PC-9 (cell line): ENCODE results near the gene ADAT1. TPM values are rescaled to one million over a fixed set of nuclear protein-coding genes. Genes with fewer than 3 reads are reported as not detected.

Source experiments
- BruUV-seq: library from RNA; stranded (reverse); fragments of 400-500 nt; replicated peaks from 2 replicates; lab custom pipeline; 2021; lab: Mats Ljungman, UMichigan
- CTCF ChIA-PET: fragments of 300-600 bp; sonication (Branson Sonifier 250); formaldehyde crosslinking; loops from one replicate; lab custom pipeline; 2022; ENCODE audit warnings: antibody characterized with exemption; lab: Charles Lee
- POLR2A ChIA-PET: fragments of 300-600 bp; sonication (Branson Sonifier 250); formaldehyde crosslinking; loops from one replicate; lab custom pipeline; 2022; ENCODE audit warnings: antibody characterized with exemption; ENCODE audit not compliant: unreplicated experiment; lab: Charles Lee
- DNase-seq, 2 experiments: peaks; one replicate each; pipeline versions ENCODE4 v3.0.0 to v3.0.0-alpha.2; 2015 to 2022; ENCODE audit warnings: mixed read lengths in 1 of 2
- H2AFZ ChIP-seq: fragments of 200-600 bp; sonication (generic); 2 replicates; pipeline ENCODE4 v1.8.1; 2017; ENCODE audit warnings: antibody characterized with exemption
- H3F3A ChIP-seq: fragments of 200-600 bp; sonication (generic); 2 replicates; pipeline ENCODE4 v1.8.1; 2017; ENCODE audit warnings: antibody characterized with exemption, mild to moderate bottlenecking, low read depth; ENCODE audit not compliant: insufficient read depth
- H3K27ac ChIP-seq: fragments of 200-600 bp; sonication (generic); 2 replicates; pipeline ENCODE4 v1.6.1; 2016; ENCODE audit warnings: mixed run types
- H3K27me3 ChIP-seq: fragments of 200-600 bp; sonication (generic); 2 replicates; pipeline ENCODE4 v1.6.1; 2016; ENCODE audit warnings: low read depth, mixed run types; ENCODE audit not compliant: insufficient read depth
- H3K36me3 ChIP-seq: fragments of 200-600 bp; sonication (generic); 2 replicates; pipeline ENCODE4 v1.6.1; 2016; ENCODE audit warnings: low read depth, mixed run types
- H3K4me1 ChIP-seq: fragments of 200-600 bp; sonication (generic); replicated peaks from 2 replicates; pipeline ENCODE4 v1.6.1; 2016; ENCODE audit warnings: mixed run types; ENCODE audit not compliant: insufficient read depth
- H3K4me2 ChIP-seq: fragments of 200-600 bp; sonication (generic); 2 replicates; pipeline ENCODE4 v1.6.1; 2017; ENCODE audit warnings: mixed run types
- H3K4me3 ChIP-seq: fragments of 200-600 bp; sonication (generic); 2 replicates; pipeline ENCODE4 v1.6.1; 2016; ENCODE audit warnings: mixed run types
- H3K79me2 ChIP-seq: fragments of 200-600 bp; sonication (generic); 2 replicates; pipeline ENCODE4 v1.6.1; 2017; ENCODE audit warnings: low read depth, mixed run types
- H3K9me2 ChIP-seq: fragments of 200-600 bp; sonication (generic); 2 replicates; pipeline ENCODE4 v1.8.1; 2017; ENCODE audit warnings: mild to moderate bottlenecking; ENCODE audit not compliant: insufficient read depth
- H3K9me3 ChIP-seq: fragments of 200-600 bp; sonication (generic); 2 replicates; pipeline ENCODE4 v1.8.1; 2016; ENCODE audit warnings: low read depth; ENCODE audit not compliant: insufficient read depth
- H4K20me1 ChIP-seq: fragments of 200-600 bp; sonication (generic); 2 replicates; pipeline ENCODE4 v1.8.1; 2017; ENCODE audit not compliant: insufficient read depth
- EZH2 ChIP-seq: fragments of 200-600 bp; sonication (generic); IDR thresholded peaks from 2 replicates; pipeline ENCODE4 v1.8.0; 2017; ENCODE audit warnings: antibody characterized with exemption, low read depth
- intact Hi-C: fragments of 100-400 bp; cut with micrococcal nuclease; formaldehyde crosslinking; loops from one replicate; pipeline ENCODE4 v1.10.0; 2022; ENCODE audit not compliant: unreplicated experiment
- total RNA-seq: library from RNA; stranded (reverse); gene quantifications from 2 replicates; pipeline ENCODE4 v1.2.3, GENCODE V29; 2021
- TF ChIP-seq, protein P1 (sequence below): fragments of 200-600 bp; sonication (generic); conservative IDR thresholded peaks from 2 replicates; pipeline ENCODE4 v1.6.1; 2017; ENCODE audit warnings: mixed run types, antibody characterized with exemption, mild to moderate bottlenecking, moderate library complexity

The ADAT1 gene
- total RNA-seq, 1 experiment from 2014 or later, result 66.4 TPM

DNA sequence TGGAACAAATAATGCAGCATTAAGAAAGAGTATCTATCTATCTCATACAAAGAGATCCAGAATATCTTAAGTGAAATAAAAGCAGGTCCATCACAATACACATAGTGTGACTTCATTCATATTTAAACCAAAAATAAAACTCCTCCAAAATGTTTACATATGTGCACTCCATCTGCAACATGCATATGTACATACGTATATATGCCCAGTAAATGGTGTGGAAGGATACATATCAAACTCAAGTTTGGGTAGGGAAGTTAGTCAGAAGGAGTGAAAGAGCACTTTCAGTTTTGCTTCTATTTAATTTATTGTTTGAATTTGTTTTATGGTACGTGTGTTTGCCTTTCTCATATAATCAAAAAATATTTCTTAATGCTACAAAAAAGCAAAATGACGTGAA is 12.0 kb upstream of the ADAT1 start:
- Histone ChIP-seq H3K4me2 (no peak overlapping the region), H3K27ac (no peak overlapping the region), H3F3A (no peaks in the 10 kb centered on the region; the same call in 1 of the 2 replicates), H4K20me1 (no peaks in the 10 kb centered on the region; the same call in 1 of the 2 replicates), H3K79me2 (no peaks in the 10 kb centered on the region), H3K4me1 (no peaks in the 10 kb centered on the region), H3K4me3 (no peak overlapping the region), H3K9me3 (no peaks in the 10 kb centered on the region), H3K9me2 (no peaks in the 10 kb centered on the region), H3K27me3 (no peaks in the 10 kb centered on the region), H2AFZ (no peak overlapping the region), H3K36me3 (peaks cover 55% of the 10 kb centered on the region)
- ChIA-PET CTCF (interaction anchor here (0.6 kb wide), 1 partner anchor 36 kb away, joined by 13 read pairs; no protein-coding TSS in a partner anchor), POLR2A (no interaction called here)
- intact Hi-C loops, result no loop called here
- no TSS peak for BruUV-seq
- no peak for DNase-seq
- TF ChIP-seq EZH2, result no peak
- TF ChIP-seq, protein P1, sequence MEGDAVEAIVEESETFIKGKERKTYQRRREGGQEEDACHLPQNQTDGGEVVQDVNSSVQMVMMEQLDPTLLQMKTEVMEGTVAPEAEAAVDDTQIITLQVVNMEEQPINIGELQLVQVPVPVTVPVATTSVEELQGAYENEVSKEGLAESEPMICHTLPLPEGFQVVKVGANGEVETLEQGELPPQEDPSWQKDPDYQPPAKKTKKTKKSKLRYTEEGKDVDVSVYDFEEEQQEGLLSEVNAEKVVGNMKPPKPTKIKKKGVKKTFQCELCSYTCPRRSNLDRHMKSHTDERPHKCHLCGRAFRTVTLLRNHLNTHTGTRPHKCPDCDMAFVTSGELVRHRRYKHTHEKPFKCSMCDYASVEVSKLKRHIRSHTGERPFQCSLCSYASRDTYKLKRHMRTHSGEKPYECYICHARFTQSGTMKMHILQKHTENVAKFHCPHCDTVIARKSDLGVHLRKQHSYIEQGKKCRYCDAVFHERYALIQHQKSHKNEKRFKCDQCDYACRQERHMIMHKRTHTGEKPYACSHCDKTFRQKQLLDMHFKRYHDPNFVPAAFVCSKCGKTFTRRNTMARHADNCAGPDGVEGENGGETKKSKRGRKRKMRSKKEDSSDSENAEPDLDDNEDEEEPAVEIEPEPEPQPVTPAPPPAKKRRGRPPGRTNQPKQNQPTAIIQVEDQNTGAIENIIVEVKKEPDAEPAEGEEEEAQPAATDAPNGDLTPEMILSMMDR, result no peak

DNA sequence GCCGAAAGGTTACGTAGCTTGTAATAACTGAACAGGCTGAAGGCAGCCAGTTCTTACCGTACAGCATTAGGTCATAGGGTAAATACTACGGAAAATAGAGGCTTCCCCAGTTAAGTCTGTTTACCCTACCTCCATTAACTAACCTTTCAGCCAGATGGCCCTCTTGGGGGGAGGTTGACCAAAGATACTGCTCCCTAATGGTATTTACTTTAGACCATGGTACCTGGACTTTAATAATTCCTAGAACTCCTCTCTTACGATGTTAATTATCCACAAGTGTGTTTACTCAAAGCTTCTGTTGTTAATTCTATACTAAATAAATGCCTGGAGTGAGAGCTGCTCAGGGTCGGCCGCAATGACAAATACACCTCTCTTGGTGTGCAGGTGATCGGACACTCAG is 9.8 kb upstream of the ADAT1 start:
- ChIA-PET POLR2A (interaction anchor here (0.7 kb wide), 1 partner anchor 48 kb away, joined by 3 read pairs; no protein-coding TSS in a partner anchor), CTCF (interaction anchor here (0.6 kb wide), 1 partner anchor 13 kb away, joined by 3 read pairs; no protein-coding TSS in a partner anchor)
- no TSS peak for BruUV-seq

DNA sequence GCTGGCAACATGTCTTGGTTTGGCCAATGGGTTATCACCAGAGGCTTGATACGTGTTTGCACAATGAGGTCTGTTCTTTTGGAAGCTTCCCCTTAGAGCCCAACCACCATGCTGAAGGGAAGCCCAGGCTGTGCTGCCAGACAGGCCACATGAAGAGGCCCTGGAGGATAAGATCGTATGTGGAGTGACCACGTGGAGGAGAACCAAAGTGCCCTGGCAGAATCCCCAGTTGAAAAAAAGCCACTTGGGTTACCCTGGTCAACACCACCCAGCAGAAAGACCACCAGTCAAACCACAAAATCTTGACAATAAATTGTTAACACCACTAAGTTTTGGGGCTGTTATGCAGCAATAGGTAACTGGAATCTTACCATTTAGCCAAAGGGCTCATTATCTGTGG is 7.0 kb upstream of the ADAT1 start:
- TF ChIP-seq EZH2, result no peak
- TF ChIP-seq, protein P1, result no peak
- no peak overlapping the region for H2AFZ ChIP-seq
- H3F3A ChIP-seq, result peaks cover 20% of the 10 kb centered on the region; the same call in 1 of the 2 replicates
- H3K36me3 ChIP-seq, result peaks cover 37% of the 10 kb centered on the region
- H3K79me2 ChIP-seq, result no peaks in the 10 kb centered on the region
- H3K4me3 ChIP-seq, result no peak overlapping the region
- 0 out of 2 replicates have a peak, but pooled peaks cover 5% of the 10 kb centered on the region for H3K4me1 ChIP-seq
- no peak overlapping the region for H3K27ac ChIP-seq
- DNase-seq, result no peak
- H3K27me3 ChIP-seq, result no peaks in the 10 kb centered on the region
- no peaks in the 10 kb centered on the region for H3K9me3 ChIP-seq
- H3K4me2 ChIP-seq, result no peak overlapping the region
- no peaks in the 10 kb centered on the region for H3K9me2 ChIP-seq
- BruUV-seq, result no TSS peak
- H4K20me1 ChIP-seq, result no peaks in the 10 kb centered on the region
- POLR2A ChIA-PET, result no interaction called here
- intact Hi-C loops, result no loop called here
- CTCF ChIA-PET, result no interaction called here

More for the DNA sequence above, 9.8 kb upstream of the ADAT1 start:
- Histone ChIP-seq H3K27ac (no peak overlapping the region), H3K4me2 (no peak overlapping the region), H4K20me1 (no peaks in the 10 kb centered on the region; the same call in 1 of the 2 replicates), H3K9me2 (no peaks in the 10 kb centered on the region), H3K27me3 (no peaks in the 10 kb centered on the region), H3K4me3 (no peak overlapping the region), H2AFZ (no peak overlapping the region), H3K79me2 (no peaks in the 10 kb centered on the region), H3K4me1 (no peaks in the 10 kb centered on the region), H3K36me3 (peaks cover 48% of the 10 kb centered on the region), H3F3A (peaks cover 5% of the 10 kb centered on the region; the same call in 1 of the 2 replicates), H3K9me3 (no peaks in the 10 kb centered on the region)
- DNase-seq, result no peak
- intact Hi-C loops, result no loop called here
- no peak for TF ChIP-seq EZH2
